HG03280 (cell line): Measurements from ENCODE around the gene TRABD2A.

Source experiments
- ATAC-seq: cut with Tn5 transposase; IDR thresholded peaks from one replicate; pipeline ENCODE4 v1.9.1; 2021; ENCODE audit warnings: mild to moderate bottlenecking, moderate library complexity; ENCODE audit not compliant: unreplicated experiment

The TRABD2A gene

DNA sequence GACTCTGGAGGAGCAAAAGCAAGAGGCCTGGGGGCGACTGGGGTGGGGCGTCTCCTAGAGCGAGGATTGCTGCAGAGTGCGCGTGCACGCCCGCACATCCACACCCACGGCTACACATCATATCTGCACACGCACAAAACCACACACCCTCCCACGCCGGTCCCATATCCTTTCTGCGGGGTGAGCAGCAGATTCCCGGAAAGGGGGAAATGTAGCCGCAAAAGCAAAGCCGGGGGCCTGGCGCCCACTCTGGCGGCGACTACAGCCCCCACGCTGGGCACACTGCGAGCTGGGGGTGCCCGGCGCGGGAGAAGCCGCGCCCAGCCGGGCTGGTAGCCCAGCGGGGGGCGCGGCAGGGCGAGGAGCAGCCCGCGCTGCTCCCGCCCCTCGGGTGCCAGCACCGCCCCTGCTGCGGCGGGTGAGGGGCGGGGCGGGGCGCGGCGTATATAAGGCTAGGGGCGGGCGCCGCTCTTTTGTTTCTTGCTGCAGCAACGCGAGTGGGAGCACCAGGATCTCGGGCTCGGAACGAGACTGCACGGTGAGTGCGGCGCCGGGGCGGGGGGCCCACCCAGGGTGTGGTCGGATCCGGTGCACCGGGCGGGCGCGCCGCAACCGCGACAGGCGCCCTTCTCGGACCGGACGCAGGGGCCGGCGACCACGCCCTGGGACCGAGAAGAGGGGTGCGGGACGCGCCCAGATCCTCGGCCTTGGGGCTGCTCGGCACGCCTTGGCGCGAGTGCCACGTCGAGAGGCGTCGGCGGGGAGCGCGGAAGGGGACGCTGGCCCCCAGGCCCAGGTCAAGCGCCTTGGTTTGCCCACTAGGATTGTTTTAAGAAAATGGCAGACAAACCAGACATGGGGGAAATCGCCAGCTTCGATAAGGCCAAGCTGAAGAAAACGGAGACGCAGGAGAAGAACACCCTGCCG is 24.6 kb upstream of the TRABD2A start, which contains the start of gene TMSB10:
TSS of gene TMSB10 (plus strand) at position 476 of the 927 bp plus-strand sequence.
- ATAC-seq = peak; percentile 79

DNA sequence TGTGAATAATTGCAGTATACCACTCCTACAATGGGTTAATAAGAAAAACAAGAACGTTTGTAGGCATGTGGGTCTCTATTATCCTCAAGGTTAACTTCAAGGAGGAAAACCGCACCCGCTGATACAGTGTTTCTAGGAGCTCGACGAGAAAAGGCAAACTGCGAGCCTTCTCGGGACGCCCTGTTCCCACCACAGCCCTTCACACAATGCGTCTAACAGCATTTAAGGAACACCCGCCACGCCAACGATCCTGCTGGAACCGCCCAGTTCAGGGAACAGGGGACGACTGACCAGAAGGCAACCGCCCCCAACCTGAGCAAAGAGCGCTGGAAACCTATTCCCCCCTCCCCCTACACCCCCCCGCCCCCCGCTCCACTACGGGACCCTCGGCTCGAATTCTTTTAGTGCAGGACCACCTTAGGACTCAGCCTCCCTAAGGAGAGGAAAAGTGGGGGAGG is 23.9 kb upstream of the TRABD2A start:
- ATAC-seq = no peak

DNA sequence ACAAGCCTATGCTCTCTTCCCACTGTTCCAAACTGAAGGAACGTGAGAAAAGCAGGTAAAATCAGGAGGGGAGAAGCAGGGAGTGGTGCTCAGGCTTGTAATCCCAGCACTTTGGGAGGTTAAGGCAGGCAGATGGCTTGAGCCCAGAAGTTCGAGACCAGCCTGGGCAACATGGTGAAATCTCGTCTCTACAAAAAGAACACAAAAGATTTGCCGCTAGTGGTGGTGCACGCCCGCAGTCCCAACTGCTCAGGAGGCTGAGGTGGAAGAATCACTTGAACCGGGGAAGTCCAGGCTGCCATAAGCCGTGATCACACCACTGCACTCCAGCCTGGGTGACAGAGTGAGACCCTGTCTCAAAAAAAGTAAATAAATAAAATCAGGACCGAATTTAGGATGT is 23.3 kb upstream of the TRABD2A start:
- ATAC-seq = no peak

DNA sequence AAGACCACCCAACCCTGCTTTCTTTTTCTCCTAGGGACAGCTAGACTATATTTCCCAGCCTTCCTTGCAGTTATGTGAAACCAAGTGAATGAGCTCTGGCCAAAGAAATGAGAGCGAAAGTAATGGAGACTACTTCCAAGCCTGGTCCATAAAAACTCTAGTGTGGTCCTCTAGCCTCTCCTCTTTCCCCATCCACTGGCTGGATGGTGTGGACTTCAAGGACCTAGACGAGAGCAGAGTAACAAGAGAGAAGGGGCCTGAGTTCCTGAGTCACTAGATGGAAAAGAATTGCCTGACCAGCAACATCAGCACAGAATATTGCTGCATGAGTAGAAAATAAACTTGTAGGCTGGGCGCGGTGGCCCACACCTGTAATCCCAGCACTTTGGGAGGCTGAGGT is 21.6 kb upstream of the TRABD2A start:
- no peak for ATAC-seq

DNA sequence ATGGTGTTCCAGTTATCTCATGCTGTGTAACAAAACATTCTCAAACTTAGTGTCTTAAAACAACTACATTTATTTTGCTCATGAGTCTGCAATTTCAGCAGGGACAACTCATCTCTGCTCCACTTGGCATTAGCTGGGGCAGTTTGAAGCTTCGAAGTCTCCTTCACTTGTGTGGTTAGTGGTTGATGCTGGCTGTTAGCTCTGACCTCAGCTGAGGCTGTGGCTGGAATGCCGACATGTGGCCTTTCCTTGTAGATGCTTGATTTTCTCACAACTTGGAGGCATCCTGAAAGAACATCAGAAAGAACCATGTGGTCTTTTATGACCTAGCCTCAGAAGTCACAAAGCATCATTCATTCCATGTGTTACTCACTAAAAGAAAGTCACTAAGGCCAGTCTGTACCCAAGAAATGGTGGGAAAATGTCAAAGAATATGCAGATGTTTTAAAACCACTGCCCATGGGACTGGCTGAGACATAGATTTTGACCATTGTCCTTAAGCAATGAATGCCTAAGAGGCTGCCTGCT is 20.8 kb upstream of the TRABD2A start:
- ATAC-seq = no peak

DNA sequence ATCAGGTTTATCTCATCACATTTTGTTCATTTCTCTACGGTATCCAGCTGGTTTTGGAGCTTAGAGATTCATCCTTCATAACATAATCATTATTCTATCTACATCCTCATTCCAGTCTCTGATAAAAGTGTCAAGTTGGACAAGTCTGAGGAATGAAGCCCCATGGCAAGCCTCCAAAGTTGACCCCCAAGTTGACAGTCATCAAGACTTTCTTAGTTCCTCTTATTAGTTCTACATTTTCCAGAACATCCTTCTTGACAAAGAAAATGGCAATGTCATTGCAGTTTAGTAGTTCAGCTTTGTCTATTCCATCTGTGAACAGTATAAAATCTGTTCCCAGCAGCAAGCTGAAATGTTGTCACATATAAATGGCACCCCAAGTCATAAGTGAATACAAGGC is 20.1 kb upstream of the TRABD2A start:
- ATAC-seq = no peak

DNA sequence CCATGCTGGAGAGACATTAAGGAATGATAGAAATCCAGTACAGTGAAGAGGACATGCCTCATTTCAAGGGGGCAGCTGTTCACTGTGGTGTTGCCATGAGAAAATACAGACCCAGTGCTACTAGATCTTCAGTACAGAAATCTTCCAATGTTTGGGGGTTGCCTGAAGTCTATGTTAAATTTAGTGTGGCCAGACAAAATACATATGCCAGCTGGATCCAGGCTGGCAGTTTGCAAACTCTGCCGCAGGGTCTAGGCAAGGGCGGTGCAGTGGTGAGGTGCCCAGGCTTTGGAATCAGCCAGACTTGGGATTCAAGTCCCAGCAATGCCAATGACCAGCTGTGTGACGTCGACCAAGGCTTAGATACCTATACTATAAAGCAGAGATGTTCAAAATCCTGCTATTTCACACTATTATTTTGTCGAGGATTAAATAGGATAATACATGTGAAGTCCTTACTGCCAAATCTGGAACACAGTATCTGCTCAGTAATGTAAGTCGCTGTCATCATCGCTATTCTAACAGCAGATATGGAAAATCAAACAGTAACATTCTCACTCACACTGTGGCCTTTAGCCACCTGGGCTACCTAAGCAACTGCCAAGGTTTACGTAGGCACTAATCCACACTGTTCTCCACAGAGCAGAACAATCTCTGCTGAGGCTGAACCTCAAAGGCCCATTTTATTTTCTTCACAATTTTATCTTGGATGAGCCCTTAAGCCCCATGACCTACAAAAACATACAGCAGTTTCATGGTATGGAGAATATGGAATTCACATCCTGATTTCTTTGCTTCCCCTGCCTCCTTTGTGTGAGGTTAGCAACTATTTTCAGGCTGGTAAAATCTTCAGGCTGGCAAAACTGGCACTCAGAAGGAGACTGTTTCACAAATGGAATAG is 18.7 kb upstream of the TRABD2A start:
- no peak for ATAC-seq

DNA sequence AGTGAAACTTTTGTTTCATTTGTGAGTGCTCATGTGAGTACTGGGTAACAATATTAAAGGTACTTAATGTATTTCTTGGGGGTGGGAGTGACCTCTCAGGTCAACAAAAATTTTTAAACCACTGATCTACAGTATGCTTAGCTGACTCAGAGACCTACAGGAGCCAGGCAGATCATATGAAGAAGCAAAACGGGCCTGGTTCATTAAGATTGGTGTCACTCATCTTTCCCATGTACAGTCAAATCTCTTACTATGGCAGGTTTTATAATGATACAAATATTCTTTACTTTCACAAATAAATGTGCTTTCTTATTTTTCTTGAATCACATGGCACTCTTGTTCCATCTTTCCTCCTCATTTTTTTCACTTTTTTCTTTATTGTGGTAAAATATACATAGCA is 16.9 kb upstream of the TRABD2A start:
- no peak for ATAC-seq

DNA sequence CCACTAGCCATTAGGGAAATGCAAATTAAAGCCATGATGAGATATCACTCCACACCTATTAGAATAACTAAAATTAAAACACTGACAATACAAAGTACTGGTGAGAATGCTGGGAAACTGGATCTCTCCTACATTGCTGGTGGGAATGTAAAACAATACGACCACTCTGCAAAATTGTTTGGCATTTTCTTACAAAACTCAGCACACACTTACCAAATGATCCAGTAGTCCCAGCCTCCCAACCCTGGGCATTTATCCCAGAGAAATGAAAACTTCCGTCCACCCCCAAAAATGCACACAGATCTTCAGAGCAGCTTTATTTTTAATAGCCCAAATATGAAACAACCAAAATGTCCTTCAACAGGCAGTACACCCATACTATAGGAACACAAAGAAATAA is 15.7 kb upstream of the TRABD2A start:
- ATAC-seq = no peak

DNA sequence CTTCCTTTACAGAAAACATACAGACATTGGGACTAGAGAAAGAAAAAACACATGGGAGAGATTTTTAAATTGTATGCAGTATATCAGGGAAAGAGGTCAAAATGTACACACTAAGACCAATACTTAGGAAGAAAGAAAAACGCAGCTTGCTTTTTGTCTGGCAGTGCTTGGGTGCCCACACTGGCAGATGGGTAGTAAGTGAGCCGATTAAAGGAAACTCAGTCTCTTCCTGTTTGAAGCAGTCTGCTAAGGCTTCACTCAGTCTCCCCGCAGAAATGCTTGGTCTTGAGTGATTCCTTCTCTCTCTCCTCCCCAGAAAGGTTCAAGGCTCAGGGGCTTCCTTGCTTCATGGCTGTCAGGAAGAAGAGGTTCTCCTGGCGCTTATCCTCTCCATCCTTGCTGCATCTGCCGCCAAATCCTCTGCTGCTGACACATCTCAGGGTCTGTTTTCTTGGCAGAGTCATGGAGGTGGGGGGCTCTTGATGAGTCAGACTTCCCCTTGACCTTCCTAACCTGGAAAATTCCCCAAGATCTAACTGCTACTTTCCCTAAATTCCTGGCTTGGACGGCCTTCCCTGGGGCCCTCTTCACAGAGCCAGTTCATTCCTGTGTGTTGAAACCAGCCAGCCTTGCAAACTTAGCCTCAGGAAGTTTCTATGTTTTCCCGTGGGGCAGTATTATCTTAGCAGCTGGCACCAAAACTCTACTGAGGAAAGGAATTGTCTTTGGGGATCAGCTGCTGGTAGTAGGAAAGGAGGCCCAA is 14.1 kb upstream of the TRABD2A start:
- ATAC-seq = no peak

DNA sequence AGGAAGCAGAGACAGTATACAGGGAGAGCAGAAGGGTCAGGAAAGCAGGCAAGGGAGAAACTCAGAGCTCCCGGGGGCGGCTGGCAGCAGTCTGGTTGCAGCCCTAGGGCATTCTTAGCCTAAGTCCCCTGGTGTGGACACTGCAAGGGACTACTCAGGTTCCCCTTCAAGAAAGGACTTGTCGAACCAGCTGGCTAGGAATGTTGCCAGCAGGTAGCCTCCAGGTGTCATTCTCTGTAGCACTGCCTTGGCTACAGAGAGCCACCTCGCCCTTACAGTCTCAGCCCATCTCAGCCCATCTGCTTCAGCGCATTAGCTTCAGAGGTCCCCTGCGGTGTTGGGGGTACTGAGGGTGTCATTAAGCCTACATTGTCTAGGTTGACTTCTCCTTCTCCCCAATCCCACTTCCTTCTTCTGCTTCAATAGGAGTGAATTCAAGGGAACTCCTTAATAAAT is 13.3 kb upstream of the TRABD2A start:
- ATAC-seq = no peak

DNA sequence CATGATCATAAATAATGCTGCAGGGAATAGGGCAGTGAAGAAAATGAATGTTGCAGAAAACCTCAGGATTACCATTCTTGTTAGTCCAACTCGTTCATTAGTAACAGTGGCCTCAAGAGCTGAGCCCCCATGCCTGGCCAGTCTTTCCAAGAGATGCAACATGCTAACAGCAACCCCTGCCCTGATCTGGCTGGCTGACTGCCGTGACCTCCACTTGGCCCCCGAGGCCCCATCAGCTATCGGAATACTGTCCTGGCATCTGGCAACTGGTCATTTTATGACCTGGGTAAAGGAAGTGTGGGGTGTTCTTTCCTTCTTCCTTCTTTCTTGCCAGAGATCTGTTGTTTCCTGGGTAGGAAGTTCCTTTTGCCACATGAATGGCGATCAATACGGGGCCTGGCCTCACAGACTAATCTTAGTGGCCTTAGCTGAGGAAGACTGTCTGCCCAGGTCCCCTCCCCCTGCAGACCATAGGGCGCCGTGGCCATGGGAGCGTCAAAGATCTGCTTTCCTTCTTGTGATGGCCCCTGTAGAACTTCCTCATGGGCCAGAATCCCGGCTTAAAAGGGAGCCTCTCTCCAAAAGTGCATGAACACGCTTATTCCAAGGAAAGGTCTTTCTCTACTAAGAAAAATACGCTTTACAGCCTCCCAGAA is 10.6 kb upstream of the TRABD2A start:
- ATAC-seq = no peak

DNA sequence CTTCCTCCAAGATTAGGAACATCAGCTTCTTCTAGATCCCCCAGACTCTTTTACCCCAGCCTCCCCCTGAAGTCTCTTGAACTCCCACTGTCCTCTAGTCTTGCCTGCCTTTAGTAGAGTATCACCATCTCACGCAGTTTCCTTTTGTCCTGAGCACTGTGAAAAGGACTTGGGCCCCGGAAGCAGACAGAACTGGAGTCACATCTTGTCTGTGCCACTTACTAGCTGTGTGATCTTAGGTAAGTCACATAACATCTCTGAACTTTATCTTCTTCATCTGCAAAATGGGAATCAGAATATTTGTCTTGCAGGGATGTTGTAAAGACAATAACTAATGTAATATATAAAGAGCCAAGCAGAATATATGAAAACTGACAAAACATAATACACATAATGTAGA is 8.4 kb upstream of the TRABD2A start:
- no peak for ATAC-seq

DNA sequence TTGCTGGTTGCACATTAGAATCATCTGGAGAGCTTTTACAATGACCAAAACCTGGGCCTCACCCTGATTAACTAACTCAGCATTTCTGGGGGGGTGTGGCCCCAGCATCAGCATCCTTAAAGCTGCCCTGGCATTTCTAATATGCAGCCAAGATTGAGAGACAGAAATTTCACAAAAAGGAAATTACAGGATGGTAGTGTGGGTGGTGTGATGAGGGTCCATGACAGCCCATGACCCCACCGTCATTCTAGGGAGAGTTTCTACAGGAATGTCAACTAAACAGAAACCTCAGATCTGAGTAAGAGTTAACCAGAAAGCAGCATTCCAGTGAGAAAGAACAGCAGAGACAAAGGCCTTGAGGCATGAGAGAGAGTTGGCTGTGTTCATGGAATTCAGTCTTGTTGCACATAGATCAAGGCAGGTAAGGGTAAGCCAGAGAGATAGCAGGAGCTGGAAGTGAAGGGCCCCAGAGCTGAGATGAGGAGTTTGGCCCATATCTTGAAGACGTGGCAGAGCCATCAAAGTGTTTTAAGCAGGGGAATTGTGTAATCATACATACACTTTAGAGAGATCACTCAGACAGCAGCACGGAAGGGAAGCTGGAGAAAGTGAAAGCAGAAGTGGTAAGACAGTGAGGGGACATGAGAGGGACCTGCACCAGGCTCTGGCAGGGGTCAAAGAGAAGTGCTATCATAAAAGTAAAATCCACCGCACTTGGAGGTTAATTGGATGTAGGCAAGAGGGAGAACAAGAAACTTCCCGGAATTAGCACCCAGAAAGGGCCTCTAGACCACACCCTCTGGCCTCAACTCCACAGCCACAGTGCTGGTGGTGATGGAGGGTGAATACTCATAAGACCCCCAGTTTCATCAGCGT is 7.8 kb upstream of the TRABD2A start:
- ATAC-seq = peak; percentile 84

DNA sequence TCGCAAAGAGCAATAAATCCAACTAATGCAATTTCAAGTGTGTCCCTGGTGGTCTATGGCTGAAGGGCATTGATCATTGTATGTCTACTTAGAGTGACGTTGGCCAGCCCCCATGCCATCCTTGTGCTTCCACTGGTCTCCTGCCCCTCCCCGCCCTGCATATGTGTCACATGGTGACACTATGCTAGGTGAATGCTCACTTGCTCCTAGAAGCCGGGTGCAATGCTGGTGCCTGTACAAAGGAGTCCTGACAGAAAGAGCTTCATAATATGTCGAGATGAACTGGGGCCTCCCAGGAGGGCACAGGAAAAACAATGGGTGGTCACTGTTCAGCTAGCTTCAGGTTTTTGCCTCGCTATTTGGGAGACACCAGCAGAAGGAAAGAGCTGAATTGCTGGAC is 5.9 kb upstream of the TRABD2A start:
- ATAC-seq = no peak

DNA sequence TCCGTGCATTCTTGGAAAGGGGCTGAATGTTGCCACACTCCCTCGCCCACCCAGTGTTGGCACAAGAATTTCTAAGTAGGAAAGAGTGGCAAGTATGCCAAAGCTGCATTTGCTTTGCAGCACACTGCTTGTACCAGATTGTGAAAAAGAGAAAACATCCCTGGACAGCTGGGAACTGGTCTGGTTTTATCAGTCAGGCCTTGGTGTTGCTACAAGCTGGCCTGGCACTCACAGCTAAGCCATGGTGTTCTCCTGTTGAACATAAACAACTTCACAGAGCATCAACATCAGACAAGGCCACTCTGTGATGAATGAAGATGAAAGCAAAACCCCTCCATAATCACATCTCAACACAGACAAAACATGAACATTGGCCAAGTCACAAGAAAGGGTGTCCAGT is 4.2 kb upstream of the TRABD2A start:
- no peak for ATAC-seq

DNA sequence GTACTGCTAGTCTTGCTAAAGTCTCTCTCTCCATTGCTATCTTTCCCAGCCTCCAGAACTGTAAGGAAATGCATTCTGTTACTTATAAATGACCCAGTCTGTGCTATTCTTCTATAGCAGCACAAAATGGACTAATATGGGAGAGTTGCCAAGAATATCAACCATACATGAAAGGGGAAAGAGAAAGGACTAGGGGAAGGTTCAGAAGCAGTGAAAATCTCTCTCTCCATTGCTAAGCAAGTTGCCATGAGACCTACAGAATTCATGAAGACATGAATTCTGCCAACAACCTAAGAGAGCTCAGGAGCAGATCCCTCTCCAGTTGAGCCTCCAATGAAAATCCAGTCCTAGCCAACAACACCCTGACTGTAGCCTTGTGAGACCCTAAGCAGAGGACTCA is 3.6 kb upstream of the TRABD2A start:
- ATAC-seq = no peak

DNA sequence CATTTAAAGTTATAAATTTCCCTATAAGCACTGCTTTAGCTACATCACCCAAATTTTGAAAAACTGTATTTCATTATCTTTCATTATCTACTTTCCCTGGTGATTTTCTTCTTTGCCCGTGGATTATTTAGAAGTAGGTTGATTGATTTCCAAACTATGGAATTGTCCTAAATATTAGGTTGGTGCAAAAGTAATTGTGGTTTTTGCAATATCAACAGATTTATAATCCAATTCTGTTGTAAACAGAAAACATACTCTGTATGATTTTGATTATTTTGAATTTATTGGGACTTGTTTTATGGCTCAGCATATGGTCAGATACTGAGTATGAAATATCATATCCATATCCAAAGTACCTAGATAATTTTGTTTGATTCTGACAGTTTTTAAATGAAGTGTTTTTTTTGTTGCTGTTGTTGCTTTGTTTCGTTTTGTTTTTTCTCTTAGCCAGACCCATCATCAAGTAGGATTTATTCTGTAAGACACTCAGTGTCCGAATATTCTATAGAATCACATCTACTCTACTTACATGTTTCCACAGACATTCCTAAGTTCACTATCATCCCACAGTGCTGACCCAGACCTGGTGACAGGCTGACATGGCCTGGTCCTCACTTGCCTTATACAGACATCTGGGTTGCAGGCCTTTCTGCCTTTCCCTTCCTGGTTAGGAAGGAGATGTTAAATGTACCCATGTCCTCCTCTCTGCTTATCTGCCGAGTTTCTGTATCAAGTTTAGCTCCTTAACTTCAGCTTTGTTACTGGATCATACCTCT is 2.1 kb upstream of the TRABD2A start:
- no peak for ATAC-seq

DNA sequence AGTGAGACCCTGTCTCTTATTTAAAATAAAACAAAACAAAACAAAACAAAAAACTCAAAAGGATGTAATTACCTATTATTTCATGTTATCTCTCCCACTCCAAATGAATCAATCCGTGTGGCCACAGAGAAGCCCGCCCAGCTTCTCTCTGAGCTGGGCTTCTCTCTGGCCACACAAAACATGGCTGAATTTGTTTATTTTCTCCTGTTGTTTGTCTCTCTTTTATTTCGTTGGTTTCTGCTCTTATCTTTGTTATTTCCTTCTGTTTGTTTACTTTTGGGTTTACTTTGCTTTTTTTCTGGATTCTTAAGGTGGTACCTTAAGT is 1.5 kb upstream of the TRABD2A start:
- no peak for ATAC-seq
